Mesendoderm (in vitro differentiated cells): Measurements from ENCODE around the gene EEF1AKMT1.

Experiments
- DNase-seq: peaks from one replicate; pipeline ENCODE4 v3.0.0; 2013
- H2AK5ac ChIP-seq: 2 replicates; pipeline ENCODE4 v1.6.1; 2013; ENCODE audit warnings: low read length, inconsistent platforms
- H2BK120ac ChIP-seq: 2 replicates; pipeline ENCODE4 v1.6.1; 2013; ENCODE audit warnings: low read depth, mild to moderate bottlenecking, low read length, moderate library complexity, mixed read lengths
- H2BK15ac ChIP-seq: replicated peaks from 2 replicates; pipeline ENCODE4 v1.6.1; 2013; ENCODE audit warnings: low read depth, mild to moderate bottlenecking, moderate library complexity
- H2BK5ac ChIP-seq: 2 replicates; pipeline ENCODE4 v1.6.1; 2013; ENCODE audit warnings: low read length, inconsistent platforms
- H3K18ac ChIP-seq: 2 replicates; pipeline ENCODE4 v1.6.1; 2013; ENCODE audit warnings: mild to moderate bottlenecking, low read length, mixed read lengths
- H3K23ac ChIP-seq: one replicate; pipeline ENCODE4 v1.6.1; 2013; ENCODE audit warnings: low read length
- H3K27ac ChIP-seq: 2 replicates; pipeline ENCODE4 v1.5.1; 2013; ENCODE audit warnings: low read depth, mild to moderate bottlenecking, inconsistent platforms, low read length, moderate library complexity
- H3K27me3 ChIP-seq: 2 replicates; pipeline ENCODE4 v1.6.1; 2013; ENCODE audit warnings: low read length, control low read depth, mild to moderate bottlenecking, inconsistent platforms; ENCODE audit not compliant: insufficient read depth, poor library complexity
- H3K36me3 ChIP-seq: 2 replicates; pipeline ENCODE4 v1.6.1; 2013; ENCODE audit warnings: low read length, inconsistent platforms; ENCODE audit not compliant: control insufficient read depth, insufficient read depth
- H3K4ac ChIP-seq: one replicate; pipeline ENCODE4 v1.6.1; 2013; ENCODE audit warnings: low read depth, mild to moderate bottlenecking, low read length, moderate library complexity
- H3K4me1 ChIP-seq: 2 replicates; pipeline ENCODE4 v1.6.1; 2013; ENCODE audit warnings: low read depth, low read length, inconsistent platforms; ENCODE audit not compliant: control insufficient read depth
- H3K4me2 ChIP-seq: 2 replicates; pipeline ENCODE4 v1.6.1; 2013; ENCODE audit warnings: low read length
- H3K4me3 ChIP-seq: 2 replicates; pipeline ENCODE4 v1.5.1; 2013; ENCODE audit warnings: mild to moderate bottlenecking, low read length
- H3K56ac ChIP-seq: one replicate; pipeline ENCODE4 v1.6.1; 2013; ENCODE audit warnings: low read length
- H3K79me1 ChIP-seq: 2 replicates; pipeline ENCODE4 v1.6.1; 2013; ENCODE audit warnings: low read length, inconsistent platforms
- H3K79me2 ChIP-seq: 2 replicates; pipeline ENCODE4 v1.6.1; 2013; ENCODE audit warnings: mild to moderate bottlenecking, low read length; ENCODE audit not compliant: control insufficient read depth, insufficient read depth
- H3K9ac ChIP-seq: 2 replicates; pipeline ENCODE4 v1.6.1; 2013; ENCODE audit warnings: low read length, inconsistent platforms
- H4K5ac ChIP-seq: one replicate; pipeline ENCODE4 v1.6.1; 2013; ENCODE audit warnings: low read length
- H4K8ac ChIP-seq: one replicate; pipeline ENCODE4 v1.6.1; 2013; ENCODE audit warnings: low read depth, mild to moderate bottlenecking, control low read depth, low read length, moderate library complexity
- WGBS: extraction: QIAGEN DNeasy Blood & Tissue Kit; methylation state at CpG from one replicate; pipeline ENCODE4 v1.1.7; 2013; ENCODE audit warnings: low lambda C conversion rate, missing lambda C conversion rate; ENCODE audit not compliant: insufficient coverage; ENCODE audit errors: extremely low coverage; 5-methylcytosine and 5-hydroxymethylcytosine counted together

EEF1AKMT1 gene

DNA sequence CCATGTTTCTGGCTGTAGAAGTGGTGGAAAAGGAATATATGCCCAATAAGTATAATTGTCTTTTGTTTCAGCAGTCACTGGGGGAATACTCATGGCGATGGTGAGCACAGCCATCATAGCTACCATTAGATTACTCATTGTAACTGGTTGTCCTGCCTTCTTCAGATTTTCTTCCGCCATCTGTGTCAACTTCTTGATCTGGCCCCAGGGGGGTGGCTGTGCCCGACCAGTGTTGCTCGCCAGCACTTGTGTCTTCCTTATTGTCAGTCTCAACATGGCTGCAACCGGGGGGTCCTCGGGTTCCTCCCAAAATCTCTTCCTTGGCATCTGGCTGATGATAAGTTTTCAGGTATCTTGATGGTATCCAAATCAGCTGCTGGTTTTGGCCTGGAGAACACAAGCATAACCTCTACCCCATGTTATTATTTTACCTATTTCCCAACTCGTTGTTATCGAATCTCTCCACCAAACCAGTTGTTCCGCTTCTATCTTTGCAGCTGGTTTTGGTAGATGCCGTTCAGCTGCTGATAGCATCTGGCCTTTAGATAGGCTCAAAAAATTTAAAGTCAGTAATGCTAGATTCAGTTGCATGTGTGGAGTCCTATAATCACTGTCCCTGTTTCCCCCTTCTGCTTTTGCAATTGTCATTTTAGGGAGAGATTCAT lies 93.2 kb downstream of the EEF1AKMT1 start:
- Histone ChIP-seq H3K27me3 (no peaks in the 10 kb centered on the region), H3K36me3 (no peaks in the 10 kb centered on the region), H4K8ac (no peak overlapping the region), H3K18ac (no peak overlapping the region), H3K4ac (no peak overlapping the region), H3K4me3 (no peak overlapping the region), H3K79me2 (no peaks in the 10 kb centered on the region), H2BK15ac (no peak overlapping the region), H3K27ac (no peak overlapping the region), H4K5ac (no peak overlapping the region), H3K56ac (no peak overlapping the region), H2BK5ac (no peak overlapping the region), H3K4me1 (no peaks in the 10 kb centered on the region), H2AK5ac (no peak overlapping the region), H3K9ac (no peak overlapping the region), H2BK120ac (no peak overlapping the region), H3K79me1 (no peaks in the 10 kb centered on the region), H3K4me2 (no peak overlapping the region), H3K23ac (no peak overlapping the region)
- DNase-seq: no peak
- whole genome bisulfite sequencing: no CpG with 5 or more reads among the region's 10 CpGs

DNA sequence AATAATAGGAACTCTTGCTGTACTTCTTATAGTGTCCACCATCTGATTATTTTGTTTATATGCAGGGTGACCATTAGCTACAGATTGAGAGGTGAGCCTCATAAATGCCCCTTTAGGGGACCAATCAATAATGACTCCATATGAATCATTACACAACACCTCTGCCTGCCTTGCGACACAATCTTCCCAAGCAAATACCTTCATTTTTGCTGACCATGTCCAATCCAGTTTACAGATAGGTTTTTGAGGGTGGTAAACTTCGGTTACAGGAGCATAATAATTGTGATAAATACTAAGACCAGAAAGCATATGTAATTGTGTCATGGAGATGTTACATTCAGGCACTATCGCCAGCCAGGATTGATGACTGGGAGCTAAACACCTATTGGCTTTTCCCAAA lies 93.9 kb downstream of the EEF1AKMT1 start:
- Histone ChIP-seq H3K27me3 (no peaks in the 10 kb centered on the region), H3K9ac (no peak overlapping the region), H3K23ac (no peak overlapping the region), H2BK15ac (no peak overlapping the region), H3K4me3 (no peak overlapping the region), H4K8ac (no peak overlapping the region), H2BK5ac (no peak overlapping the region), H3K27ac (no peak overlapping the region), H4K5ac (no peak overlapping the region), H3K4me2 (no peak overlapping the region), H3K4ac (no peak overlapping the region), H3K4me1 (no peaks in the 10 kb centered on the region), H3K79me1 (no peaks in the 10 kb centered on the region), H2BK120ac (no peak overlapping the region), H2AK5ac (no peak overlapping the region), H3K79me2 (no peaks in the 10 kb centered on the region), H3K56ac (no peak overlapping the region), H3K18ac (no peak overlapping the region), H3K36me3 (no peaks in the 10 kb centered on the region)
- DNase-seq: no peak
- no CpG with 5 or more reads among the region's 3 CpGs for WGBS
